Stomach (tissue), 9 donors: Measurements from ENCODE around the gene SMAGP. TPM values are rescaled to one million over a fixed set of nuclear protein-coding genes. Genes with fewer than 3 reads are reported as not detected.
"Not testable (repeated sequence)": the region's sequence is repeated elsewhere in the genome, so short reads cannot be mapped to it uniquely, and the experiment has no call there.

Experiments
- DNase-seq, 2 donors: peaks; one replicate each; pipeline versions ENCODE4 v3.0.0 to v3.0.0-alpha.2; 2013 to 2019
- H3K27ac ChIP-seq, 5 donors: fragments of 200-600 bp in 4 of 5; sonication (generic) in 4 of 5; one replicate each; pipeline ENCODE4 v1.5.1; 2013 to 2019; ENCODE audit warnings: mild to moderate bottlenecking in 1 of 5, moderate library complexity in 1 of 5
- H3K27me3 ChIP-seq, 3 donors: fragments of 200-600 bp; sonication (generic); one replicate each; pipeline ENCODE4 v1.5.1; 2017 to 2019; ENCODE audit warnings: mixed run types in 1 of 3
- H3K36me3 ChIP-seq, 4 donors: fragments of 200-600 bp; sonication (generic); 1 replicate in 3 of 4; 2 replicates in 1 of 4; pipeline ENCODE4 v1.5.1; 2016 to 2019
- H3K4me1 ChIP-seq, 4 donors: fragments of 200-600 bp; sonication (generic); one replicate each; pipeline ENCODE4 v1.5.1; 2016 to 2019
- H3K4me3 ChIP-seq, 4 donors: fragments of 200-600 bp; sonication (generic) in 3 of 4; one replicate each; pipeline ENCODE4 v1.5.1; 2016 to 2019; ENCODE audit warnings: mild to moderate bottlenecking in 1 of 4
- H3K9me3 ChIP-seq, 4 donors: fragments of 200-600 bp; sonication (generic); one replicate each; pipeline ENCODE4 v1.5.1; 2016 to 2019
- CTCF ChIP-seq, 7 experiments: fragments of 450-650 bp in 4 of 7; fragments of 200-600 bp in 3 of 7; sonication (generic) in 3 of 7; IDR thresholded peaks; one replicate each; pipeline ENCODE4 v1.5.1; 2016 to 2019; ENCODE audit warnings: antibody characterized with exemption in 7 of 7, control low read depth in 2 of 7, mild to moderate bottlenecking in 1 of 7
- EP300 ChIP-seq: sonication (generic); formaldehyde crosslinking; IDR thresholded peaks from one replicate; pipeline ENCODE4 v1.6.1; 2017; ENCODE audit warnings: antibody characterized with exemption
- POLR2A ChIP-seq, 4 donors: fragments of 450-650 bp; IDR thresholded peaks; one replicate each; pipeline ENCODE4 v1.6.1; 2016; ENCODE audit warnings: antibody characterized with exemption in 4 of 4, control low read depth in 2 of 4, mild to moderate bottlenecking in 1 of 4, moderate library complexity in 1 of 4
- POLR2AphosphoS5 ChIP-seq, 3 donors: sonication (generic); formaldehyde crosslinking; IDR thresholded peaks; one replicate each; pipeline ENCODE4 v1.6.1; 2016; ENCODE audit warnings: antibody characterized with exemption in 3 of 3
- WGBS, 5 donors: extraction: QIAGEN DNeasy Blood & Tissue Kit in 3 of 5; methylation state at CpG; one replicate each; pipeline versions ENCODE4 v1.1.5 to v1.1.7; 2013 to 2018; 5-methylcytosine and 5-hydroxymethylcytosine counted together
- intact Hi-C: fragments of 100-400 bp; cut with DNase I; formaldehyde crosslinking; loops from one replicate; pipeline ENCODE4 v1.15.1; 2023; ENCODE audit warnings: low total_unique reads
- polyA plus RNA-seq, 3 donors: library from polyadenylated mRNA; stranded (reverse); fragments of 200-250 nt; gene quantifications; one replicate each; pipeline ENCODE4 v1.2.3, GENCODE V29; 2013
- total RNA-seq, 5 donors: library from RNA; depleted of rRNA; stranded (reverse); fragments of >200 nt; gene quantifications; one replicate each; pipeline versions ENCODE4 v1.1.0 to v1.2.3, GENCODE V29; 2014 to 2016
- donor health status: healthy with polysubstance abuse.
- donor health status: Bipolar disorder and iron deficiency.
- donor health status: healthy.

The SMAGP gene
- total and polyA plus RNA-seq, 8 donors: 2.3 to 74.9 (median 27.6) TPM

- TF ChIP-seq CTCF (IDR thresholded peaks at IDR 0.05) (no peak), POLR2A (IDR thresholded peaks at IDR 0.05) (no peak), POLR2AphosphoS5 (IDR thresholded peaks at IDR 0.05) (no peak), EP300 (no peak)
- Histone ChIP-seq H3K27ac (no peak overlapping the region), H3K36me3 (no peaks in the 10 kb centered on the region), H3K4me3 (no peak overlapping the region), H3K27me3 (peaks cover 0 to 10% (median 0%) of the 10 kb centered on the region in 3 donors), H3K4me1 (no peaks in the 10 kb centered on the region), H3K9me3 (no peaks in the 10 kb centered on the region)
- intact Hi-C loops: loop anchor here (10.0 kb wide), 1 partner anchor 49 kb away; no protein-coding TSS in a partner anchor
- no peak for DNase-seq
- 72 to 95% (median 85%) methylated on average over 1 of the region's 1 CpG for WGBS, 5 donors
Observed at GRCh38 chr12:51285843-51286242, 15.6 kb upstream of the SMAGP start.

- Histone ChIP-seq H3K27ac (no peak overlapping the region), H3K4me3 (no peak overlapping the region), H3K27me3 (peaks cover 0 to 5% (median 0%) of the 10 kb centered on the region in 3 donors), H3K36me3 (no peaks in the 10 kb centered on the region), H3K9me3 (no peaks in the 10 kb centered on the region), H3K4me1 (no peaks in the 10 kb centered on the region)
- intact Hi-C loops: loop anchor here (10.0 kb wide), 1 partner anchor 53 kb away; no protein-coding TSS in a partner anchor
- 87 to 95% (median 91%) methylated on average over 4 of the region's 4 CpGs for WGBS, 5 donors
- no peak for DNase-seq
- TF ChIP-seq POLR2AphosphoS5 (IDR thresholded peaks at IDR 0.05) (no peak), CTCF (IDR thresholded peaks at IDR 0.05) (no peak)
Observed at GRCh38 chr12:51281202-51281924, 11.1 kb upstream of the SMAGP start.

GRCh38 chr12:51275088-51275487, 4.9 kb upstream of the SMAGP start:
- peak in 1 of 2 donors; percentile 17 for DNase-seq
- WGBS, 5 donors: 39 to 57% (median 44%) methylated on average over 1 of the region's 1 CpG
- Histone ChIP-seq H3K27ac (no peak overlapping the region), H3K4me3 (no peak overlapping the region), H3K4me1 (peaks cover 0 to 17% (median 8%) of the 10 kb centered on the region in 4 donors), H3K36me3 (no peaks in the 10 kb centered on the region), H3K9me3 (no peaks in the 10 kb centered on the region), H3K27me3 (peaks cover 0 to 5% (median 0%) of the 10 kb centered on the region in 3 donors)
- intact Hi-C loops: no loop called here
- TF ChIP-seq CTCF (IDR thresholded peaks at IDR 0.05): no peak
- no peak for TF ChIP-seq POLR2AphosphoS5 (IDR thresholded peaks at IDR 0.05)
- TF ChIP-seq POLR2A (IDR thresholded peaks at IDR 0.05): no peak
- no peak for TF ChIP-seq EP300

- H3K36me3 ChIP-seq, intact Hi-C loops: not testable (repeated sequence)
- WGBS, 5 donors: 93 to 99% (median 95%) methylated on average over 7 of the region's 7 CpGs
Observed at GRCh38 chr12:51272810-51273209, 2.6 kb upstream of the SMAGP start.

GRCh38 chr12:51270951-51271518, 820 bp upstream of the SMAGP start:
- Histone ChIP-seq H3K27me3 (peaks cover 0 to 5% (median 0%) of the 10 kb centered on the region in 3 donors), H3K9me3 (no peaks in the 10 kb centered on the region), H3K36me3 (no peaks in the 10 kb centered on the region), H3K27ac (peak overlapping the region; percentile 87 to 94 (median 89)), H3K4me3 (peak overlapping the region; percentile 70 to 82 (median 78)), H3K4me1 (peaks cover 7 to 45% (median 21%) of the 10 kb centered on the region in 4 donors)
- DNase-seq: no peak
- WGBS, 5 donors: 27 to 39% (median 30%) methylated on average over 9 of the region's 9 CpGs
- intact Hi-C loops: no loop called here
- no peak for TF ChIP-seq CTCF (IDR thresholded peaks at IDR 0.05)
- TF ChIP-seq POLR2AphosphoS5 (IDR thresholded peaks at IDR 0.05): peak in 2 of 3 donors; percentile 61 to 67

More at GRCh38 chr12:51272810-51273209, 2.6 kb upstream of the SMAGP start:
- H3K9me3 ChIP-seq, H3K27me3 ChIP-seq, DNase-seq, H3K4me3 ChIP-seq, H3K27ac ChIP-seq: not testable (repeated sequence)
- H3K4me1 ChIP-seq: peaks cover 7 to 34% (median 20%) of the 10 kb centered on the region in 4 donors
